ENCODE measurements around the gene GLMP.

GRCh38 chr1:156242738-156243137 lies 52.7 kb downstream of the GLMP start:
- no peak for TF ChIP-seq POLR2AphosphoS5 (IDR thresholded peaks at IDR 0.05)
- TF ChIP-seq, protein P1, sequence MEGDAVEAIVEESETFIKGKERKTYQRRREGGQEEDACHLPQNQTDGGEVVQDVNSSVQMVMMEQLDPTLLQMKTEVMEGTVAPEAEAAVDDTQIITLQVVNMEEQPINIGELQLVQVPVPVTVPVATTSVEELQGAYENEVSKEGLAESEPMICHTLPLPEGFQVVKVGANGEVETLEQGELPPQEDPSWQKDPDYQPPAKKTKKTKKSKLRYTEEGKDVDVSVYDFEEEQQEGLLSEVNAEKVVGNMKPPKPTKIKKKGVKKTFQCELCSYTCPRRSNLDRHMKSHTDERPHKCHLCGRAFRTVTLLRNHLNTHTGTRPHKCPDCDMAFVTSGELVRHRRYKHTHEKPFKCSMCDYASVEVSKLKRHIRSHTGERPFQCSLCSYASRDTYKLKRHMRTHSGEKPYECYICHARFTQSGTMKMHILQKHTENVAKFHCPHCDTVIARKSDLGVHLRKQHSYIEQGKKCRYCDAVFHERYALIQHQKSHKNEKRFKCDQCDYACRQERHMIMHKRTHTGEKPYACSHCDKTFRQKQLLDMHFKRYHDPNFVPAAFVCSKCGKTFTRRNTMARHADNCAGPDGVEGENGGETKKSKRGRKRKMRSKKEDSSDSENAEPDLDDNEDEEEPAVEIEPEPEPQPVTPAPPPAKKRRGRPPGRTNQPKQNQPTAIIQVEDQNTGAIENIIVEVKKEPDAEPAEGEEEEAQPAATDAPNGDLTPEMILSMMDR (IDR thresholded peaks at IDR 0.05), result no peak
- no peak for TF ChIP-seq POLR2A (IDR thresholded peaks at IDR 0.05)
- TF ChIP-seq EP300 (IDR thresholded peaks at IDR 0.05), result no peak
